Fibroblast of lung (primary cell): Measurements from ENCODE around the gene SRCAP. TPM values are rescaled to one million over a fixed set of nuclear protein-coding genes. Genes with fewer than 3 reads are reported as not detected.
"Not testable (repeated sequence)": the region's sequence is repeated elsewhere in the genome, so short reads cannot be mapped to it uniquely, and the experiment has no call there.

ENCODE experiments used
- DNase-seq, 2 donors: peaks; one replicate each; pipeline versions ENCODE4 v3.0.0 to v3.0.0-alpha.2; 2010; ENCODE audit warnings: low read depth in 2 of 2
- H2AFZ ChIP-seq: 2 replicates; pipeline ENCODE4 v1.5.1; 2012; ENCODE audit warnings: low read length, control low read depth, inconsistent platforms
- H3K27ac ChIP-seq: 2 replicates; pipeline ENCODE4 v1.5.1; 2011; ENCODE audit warnings: low read length, control low read depth; ENCODE audit not compliant: insufficient read depth
- H3K27me3 ChIP-seq: 2 replicates; pipeline ENCODE4 v1.5.1; 2011; ENCODE audit warnings: mild to moderate bottlenecking, low read length; ENCODE audit not compliant: control insufficient read depth, insufficient read depth
- H3K36me3 ChIP-seq: 2 replicates; pipeline ENCODE4 v1.5.1; 2011; ENCODE audit warnings: low read length; ENCODE audit not compliant: control insufficient read depth, insufficient read depth
- H3K4me1 ChIP-seq: 2 replicates; pipeline ENCODE4 v1.5.1; 2011; ENCODE audit warnings: low read length; ENCODE audit not compliant: control insufficient read depth, insufficient read depth; ENCODE audit errors: extremely low read depth
- H3K4me2 ChIP-seq: 2 replicates; pipeline ENCODE4 v1.5.1; 2011; ENCODE audit warnings: low read length, control low read depth; ENCODE audit not compliant: insufficient read depth; ENCODE audit errors: extremely low read depth
- H3K4me3 ChIP-seq, 4 experiments: fragments of 200-600 bp in 1 of 4; sonication (generic) in 1 of 4; replicated peaks in 1 of 4; 2 replicates each; pipeline ENCODE4 v1.5.1; 2011 to 2016; ENCODE audit warnings: low read length in 4 of 4, low read depth in 3 of 4, mild to moderate bottlenecking in 3 of 4, control low read depth in 2 of 4, inconsistent platforms in 1 of 4, mixed read lengths in 1 of 4; ENCODE audit not compliant: insufficient read depth in 1 of 4; ENCODE audit errors: control extremely low read depth in 1 of 4
- H3K79me2 ChIP-seq: 2 replicates; pipeline ENCODE4 v1.5.1; 2012; ENCODE audit warnings: mild to moderate bottlenecking, low read length, inconsistent platforms; ENCODE audit not compliant: control insufficient read depth, insufficient read depth
- H3K9ac ChIP-seq: 2 replicates; pipeline ENCODE4 v1.5.1; 2011; ENCODE audit warnings: mild to moderate bottlenecking, low read length, control low read depth; ENCODE audit not compliant: insufficient read depth
- H3K9me3 ChIP-seq: 2 replicates; pipeline ENCODE4 v1.5.1; 2012; ENCODE audit warnings: low read depth, low read length; ENCODE audit not compliant: control insufficient read depth, insufficient read depth
- H4K20me1 ChIP-seq: 2 replicates; pipeline ENCODE4 v1.5.1; 2011; ENCODE audit warnings: low read length; ENCODE audit not compliant: control insufficient read depth, insufficient read depth; ENCODE audit errors: extremely low read depth
- EZH2 ChIP-seq: IDR thresholded peaks from 2 replicates; pipeline ENCODE4 v1.5.1; 2012; ENCODE audit warnings: low read length, control low read depth, mild to moderate bottlenecking; ENCODE audit errors: missing control alignments
- polyA plus RNA-seq, 2 donors: library from polyadenylated mRNA; depleted of rRNA in 1 of 2; stranded (reverse) in 1 of 2; unstranded in 1 of 2; fragments of >200 nt; gene quantifications; 2 replicates each; pipeline ENCODE4 v1.2.1, GENCODE V29; 2011 to 2012; ENCODE audit warnings: missing spikeins in 1 of 2
- total RNA-seq: library from RNA; depleted of rRNA; stranded (reverse); fragments of >200 nt; gene quantifications from 2 replicates; pipeline ENCODE4 v1.2.1, GENCODE V29; 2014
- TF ChIP-seq, protein P1 (sequence below), 2 donors: IDR thresholded peaks in 1 of 2; conservative IDR thresholded peaks in 1 of 2; 1 replicate in 1 of 2; 2 replicates in 1 of 2; pipeline ENCODE4 v1.5.1; 2011 to 2012; ENCODE audit warnings: low read length in 2 of 2, control low read depth in 1 of 2, inconsistent platforms in 1 of 2, low read depth in 1 of 2, mild to moderate bottlenecking in 1 of 2

Gene SRCAP
- total and polyA plus RNA-seq, 2 donors (not counting 1 experiment from before 2014, with no cell fraction given): 3.5 to 14.2 TPM

DNA sequence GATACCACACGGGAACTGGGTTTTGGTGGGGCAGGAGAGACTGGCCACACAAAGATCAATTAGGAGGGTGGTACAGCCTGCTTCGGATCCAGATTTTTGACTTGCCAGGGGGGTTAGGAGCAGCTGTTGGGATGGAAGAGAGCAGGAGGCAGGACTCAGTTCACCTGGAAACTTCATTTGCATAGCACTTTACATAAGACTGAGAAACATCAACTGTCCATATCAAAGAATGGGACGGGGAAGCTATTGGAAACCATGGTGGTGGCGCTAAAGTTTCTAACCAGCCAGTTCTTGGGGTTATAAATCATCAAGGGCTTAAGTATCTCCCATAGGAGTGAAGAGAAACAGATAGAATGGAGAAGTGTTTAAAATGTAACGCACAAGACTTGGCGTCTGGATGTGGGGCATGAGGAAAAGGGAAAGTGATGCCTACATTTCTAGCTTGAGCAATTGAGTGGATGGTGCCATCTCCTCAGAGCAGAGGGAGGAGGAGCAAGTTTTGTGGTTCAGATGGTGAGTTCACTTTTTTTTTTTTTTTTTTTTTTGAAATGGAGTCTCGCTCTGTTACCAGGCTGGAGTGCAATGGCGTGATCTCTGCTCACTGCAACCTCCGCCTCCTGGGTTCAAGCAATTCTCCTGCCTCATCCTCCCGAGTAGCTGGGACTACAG lies 6.4 kb upstream of the SRCAP start:
- Histone ChIP-seq H3K79me2 (no peaks in the 10 kb centered on the region), H3K4me2 (no peak overlapping the region), H3K4me1 (peaks cover 2% of the 10 kb centered on the region), H3K27me3 (no peaks in the 10 kb centered on the region), H3K27ac (no peak overlapping the region), H3K9me3 (no peaks in the 10 kb centered on the region), H3K36me3 (no peaks in the 10 kb centered on the region), H3K4me3 (no peak overlapping the region), H2AFZ (no peak overlapping the region), H4K20me1 (no peaks in the 10 kb centered on the region), H3K9ac (no peak overlapping the region)
- TF ChIP-seq, protein P1, sequence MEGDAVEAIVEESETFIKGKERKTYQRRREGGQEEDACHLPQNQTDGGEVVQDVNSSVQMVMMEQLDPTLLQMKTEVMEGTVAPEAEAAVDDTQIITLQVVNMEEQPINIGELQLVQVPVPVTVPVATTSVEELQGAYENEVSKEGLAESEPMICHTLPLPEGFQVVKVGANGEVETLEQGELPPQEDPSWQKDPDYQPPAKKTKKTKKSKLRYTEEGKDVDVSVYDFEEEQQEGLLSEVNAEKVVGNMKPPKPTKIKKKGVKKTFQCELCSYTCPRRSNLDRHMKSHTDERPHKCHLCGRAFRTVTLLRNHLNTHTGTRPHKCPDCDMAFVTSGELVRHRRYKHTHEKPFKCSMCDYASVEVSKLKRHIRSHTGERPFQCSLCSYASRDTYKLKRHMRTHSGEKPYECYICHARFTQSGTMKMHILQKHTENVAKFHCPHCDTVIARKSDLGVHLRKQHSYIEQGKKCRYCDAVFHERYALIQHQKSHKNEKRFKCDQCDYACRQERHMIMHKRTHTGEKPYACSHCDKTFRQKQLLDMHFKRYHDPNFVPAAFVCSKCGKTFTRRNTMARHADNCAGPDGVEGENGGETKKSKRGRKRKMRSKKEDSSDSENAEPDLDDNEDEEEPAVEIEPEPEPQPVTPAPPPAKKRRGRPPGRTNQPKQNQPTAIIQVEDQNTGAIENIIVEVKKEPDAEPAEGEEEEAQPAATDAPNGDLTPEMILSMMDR (conservative IDR thresholded peaks at IDR 0.05 in 1 of 2, IDR thresholded peaks at IDR 0.05 in 1 of 2; ENCODE audit: low read depth in 1 of 2, low read length in 2 of 2): no peak
- no peak for TF ChIP-seq EZH2
- no peak for DNase-seq

GRCh38 chr16:30694926-30695693 lies 3.9 kb upstream of the SRCAP start:
- H3K36me3 ChIP-seq: no peaks in the 10 kb centered on the region
- H4K20me1 ChIP-seq: no peaks in the 10 kb centered on the region
- H3K4me2 ChIP-seq: no peak overlapping the region
- H3K4me1 ChIP-seq: peaks cover 5% of the 10 kb centered on the region
- TF ChIP-seq, protein P1 (conservative IDR thresholded peaks at IDR 0.05 in 1 of 2, IDR thresholded peaks at IDR 0.05 in 1 of 2; ENCODE audit: low read depth in 1 of 2, low read length in 2 of 2): no peak
- no peak for TF ChIP-seq EZH2
- no peak overlapping the region for H3K4me3 ChIP-seq
- H3K27ac ChIP-seq: no peak overlapping the region
- DNase-seq: no peak
- H3K27me3 ChIP-seq: no peaks in the 10 kb centered on the region
- H3K9ac ChIP-seq: no peak overlapping the region
- H2AFZ ChIP-seq: no peak overlapping the region
- no peaks in the 10 kb centered on the region for H3K9me3 ChIP-seq
- peaks cover 11% of the 10 kb centered on the region for H3K79me2 ChIP-seq

DNA sequence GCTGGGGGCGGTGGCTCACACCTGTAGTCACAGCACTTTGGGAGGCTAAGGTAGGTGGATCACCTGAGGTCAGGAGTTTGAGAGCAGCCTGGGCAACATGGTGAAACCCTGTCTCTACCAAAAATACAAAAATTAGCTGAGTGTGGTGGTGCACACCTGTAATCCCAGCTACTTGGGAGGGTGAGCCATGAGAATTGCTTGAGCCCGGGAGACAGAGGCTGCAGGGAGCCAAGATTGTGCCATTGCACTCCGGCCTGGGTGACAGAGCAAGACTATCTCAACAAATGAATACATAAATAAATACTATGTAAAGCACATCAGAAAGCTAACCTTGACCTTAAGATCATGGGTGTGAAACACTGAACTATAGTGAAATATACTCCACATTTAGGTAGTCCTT lies 2.3 kb upstream of the SRCAP start:
- H3K4me3 ChIP-seq, H4K20me1 ChIP-seq, DNase-seq, H3K4me1 ChIP-seq, H3K27ac ChIP-seq, H2AFZ ChIP-seq, H3K27me3 ChIP-seq, H3K4me2 ChIP-seq, H3K9ac ChIP-seq, H3K9me3 ChIP-seq, H3K36me3 ChIP-seq: not testable (repeated sequence)
- peaks cover 26% of the 10 kb centered on the region for H3K79me2 ChIP-seq
